Fibroblast of skin of back (primary cell): ENCODE data around the gene OR14A16. TPM values are rescaled to one million over a fixed set of nuclear protein-coding genes. Genes with fewer than 3 reads are reported as not detected.

Experiments
- DNase-seq: peaks from one replicate; pipeline ENCODE4 v3.0.0-alpha.2; 2013
- polyA plus RNA-seq, 2 experiments: library from polyadenylated mRNA; unstranded; fragments of 120-200 nt; gene quantifications; one replicate each; pipeline ENCODE4 v1.2.1, GENCODE V29; 2013; ENCODE audit not compliant: insufficient read length in 2 of 2

The OR14A16 gene, protein sequence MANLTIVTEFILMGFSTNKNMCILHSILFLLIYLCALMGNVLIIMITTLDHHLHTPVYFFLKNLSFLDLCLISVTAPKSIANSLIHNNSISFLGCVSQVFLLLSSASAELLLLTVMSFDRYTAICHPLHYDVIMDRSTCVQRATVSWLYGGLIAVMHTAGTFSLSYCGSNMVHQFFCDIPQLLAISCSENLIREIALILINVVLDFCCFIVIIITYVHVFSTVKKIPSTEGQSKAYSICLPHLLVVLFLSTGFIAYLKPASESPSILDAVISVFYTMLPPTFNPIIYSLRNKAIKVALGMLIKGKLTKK
- not detected for polyA plus RNA-seq (2013, experiment 1 of 2; ENCODE audit: insufficient read length)
- not detected for polyA plus RNA-seq (2013, experiment 2 of 2; ENCODE audit: insufficient read length)

- no peak for DNase-seq
Measured at GRCh38 chr1:247824023-247824422, at the start of gene OR14A16. OR14A16 (minus strand) TSS chr1:247824119; CDS start chr1:247815729, 8,390 bp downstream.

DNA sequence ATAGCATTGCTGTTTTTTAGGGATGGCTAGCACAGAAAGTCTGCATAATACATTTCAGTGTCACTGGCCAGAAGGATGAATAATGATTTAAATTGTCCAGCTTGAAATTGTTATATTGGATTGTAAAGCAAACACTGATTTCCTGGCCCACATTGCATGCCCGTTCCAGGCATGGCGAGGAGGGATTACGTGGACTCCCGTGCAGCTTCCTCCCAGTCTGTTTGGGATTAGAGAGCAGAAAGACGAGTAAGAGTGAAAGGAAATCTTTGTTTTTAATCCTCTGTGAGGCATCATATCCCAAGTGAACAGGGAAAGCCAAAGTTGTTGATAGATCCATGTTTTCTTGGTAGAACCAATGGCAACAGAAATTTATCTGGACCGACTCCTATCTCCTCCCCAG is 41.5 kb upstream of the OR14A16 start:
- no peak for DNase-seq

- no peak for DNase-seq
Measured at GRCh38 chr1:247864644-247865043, 40.7 kb upstream of the OR14A16 start.

GRCh38 chr1:247862756-247863155 is 38.8 kb upstream of the OR14A16 start:
- DNase-seq: no peak

GRCh38 chr1:247857985-247858619 is 34.2 kb upstream of the OR14A16 start:
- no peak for DNase-seq

DNA sequence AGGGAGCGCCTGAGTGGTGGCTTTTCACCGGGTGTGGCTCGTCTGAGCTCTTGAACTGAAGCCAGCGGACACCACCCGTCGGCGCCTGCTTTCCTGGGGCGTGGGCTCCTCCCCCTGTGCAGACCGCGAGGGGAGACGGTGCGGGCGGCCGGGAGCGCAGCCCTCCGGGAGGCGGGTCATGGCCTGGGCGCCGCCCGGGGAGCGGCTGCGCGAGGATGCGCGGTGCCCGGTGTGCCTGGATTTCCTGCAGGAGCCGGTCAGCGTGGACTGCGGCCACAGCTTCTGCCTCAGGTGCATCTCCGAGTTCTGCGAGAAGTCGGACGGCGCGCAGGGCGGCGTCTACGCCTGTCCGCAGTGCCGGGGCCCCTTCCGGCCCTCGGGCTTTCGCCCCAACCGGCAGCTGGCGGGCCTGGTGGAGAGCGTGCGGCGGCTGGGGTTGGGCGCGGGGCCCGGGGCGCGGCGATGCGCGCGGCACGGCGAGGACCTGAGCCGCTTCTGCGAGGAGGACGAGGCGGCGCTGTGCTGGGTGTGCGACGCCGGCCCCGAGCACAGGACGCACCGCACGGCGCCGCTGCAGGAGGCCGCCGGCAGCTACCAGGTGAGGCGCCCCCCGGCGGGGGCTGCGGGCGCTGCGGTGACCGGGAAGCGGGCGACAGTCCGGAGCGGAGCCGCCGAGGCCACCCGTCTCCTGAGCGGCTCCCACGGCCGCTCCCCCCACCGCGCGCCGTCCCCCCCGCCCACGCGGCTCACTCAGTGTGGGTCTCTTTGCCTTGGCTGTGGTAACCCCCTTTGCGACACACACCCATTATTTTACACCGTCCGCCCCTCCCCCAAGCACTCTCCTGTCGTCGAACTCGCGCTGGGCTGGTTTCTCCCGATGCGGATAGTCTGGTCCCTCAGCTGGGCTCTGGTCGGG is 33.4 kb upstream of the OR14A16 start, which contains the start of gene TRIM58:
Gene TRIM58 (plus strand): TSS at position 119 of the 916 bp plus-strand sequence. CDS start 60 bp downstream, at position 179.
- no peak for DNase-seq

DNA sequence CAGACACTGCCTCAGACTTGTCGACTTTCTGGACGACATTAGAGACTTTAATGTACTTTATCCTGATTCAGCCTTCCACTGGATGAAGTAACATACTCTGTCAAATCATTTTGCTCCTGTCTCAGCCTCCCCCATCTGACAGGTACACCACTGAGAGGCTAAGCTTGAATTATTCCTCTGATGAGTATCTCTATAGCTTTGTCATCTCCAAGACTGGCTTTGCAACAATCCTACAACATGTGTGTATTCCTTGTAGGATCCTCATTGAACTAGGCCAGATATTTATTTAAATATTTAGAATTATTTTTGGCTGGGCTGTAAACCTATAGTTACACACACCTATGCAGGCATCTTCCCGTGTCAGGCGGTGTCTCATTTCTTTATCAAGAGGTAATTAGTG is 32.0 kb upstream of the OR14A16 start:
- no peak for DNase-seq

GRCh38 chr1:247854899-247855545 is 31.1 kb upstream of the OR14A16 start:
- no peak for DNase-seq

DNA sequence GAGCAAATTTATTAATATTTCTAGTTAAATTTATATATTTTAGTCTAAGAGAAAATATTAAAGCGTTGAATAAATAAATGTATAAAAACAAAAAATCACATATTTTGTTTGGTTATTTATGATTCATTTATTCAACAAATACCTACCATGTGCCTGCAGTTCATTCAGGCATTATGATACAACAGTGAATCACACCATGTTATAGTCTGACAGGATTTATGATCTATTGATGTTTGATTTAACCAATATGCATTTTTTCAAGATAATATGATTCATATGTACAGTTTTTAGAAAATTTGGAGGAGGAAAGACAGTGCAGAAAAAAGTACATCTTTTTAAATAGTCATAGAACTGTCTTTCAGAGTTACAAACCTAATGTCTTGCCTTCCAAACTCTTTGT is 25.7 kb upstream of the OR14A16 start:
- no peak for DNase-seq

- no peak for DNase-seq
Measured at GRCh38 chr1:247848346-247848745, 24.4 kb upstream of the OR14A16 start.

DNA sequence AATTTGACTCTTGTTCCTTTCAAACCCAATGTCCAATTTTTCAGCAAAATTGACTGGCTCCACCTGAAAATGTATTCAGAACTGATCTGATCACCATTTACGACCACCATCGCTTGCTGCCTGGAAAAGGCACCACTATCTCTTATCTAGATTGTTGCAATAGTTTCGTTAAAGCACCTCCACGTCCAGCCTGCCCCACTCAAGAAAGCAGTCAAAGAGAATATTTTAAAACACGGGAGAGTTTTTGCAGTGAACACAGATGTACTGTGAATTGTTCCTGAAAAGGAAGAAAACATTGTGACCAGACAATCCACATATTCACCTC is 21.7 kb upstream of the OR14A16 start:
- DNase-seq: no peak

GRCh38 chr1:247845011-247845692 is 21.2 kb upstream of the OR14A16 start:
- no peak for DNase-seq

DNA sequence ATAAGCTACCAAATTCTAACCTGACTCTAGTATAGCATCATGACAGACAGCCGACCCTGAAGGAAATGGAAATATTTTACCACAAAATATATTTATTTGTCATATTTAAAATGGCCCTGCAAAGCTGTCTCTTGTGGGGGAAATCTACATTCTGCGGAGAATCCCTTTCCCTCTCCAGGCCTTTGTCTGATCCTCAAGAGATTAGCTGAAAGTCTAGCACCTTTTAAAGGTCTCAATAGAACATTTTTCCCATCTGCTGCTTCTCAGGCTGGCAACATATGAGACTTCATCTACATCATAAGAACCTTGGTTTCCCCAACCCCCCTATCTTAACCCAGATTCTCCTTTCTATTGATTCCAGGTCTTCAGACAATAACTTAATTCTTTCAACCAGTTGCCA is 19.5 kb upstream of the OR14A16 start:
- no peak for DNase-seq

DNA sequence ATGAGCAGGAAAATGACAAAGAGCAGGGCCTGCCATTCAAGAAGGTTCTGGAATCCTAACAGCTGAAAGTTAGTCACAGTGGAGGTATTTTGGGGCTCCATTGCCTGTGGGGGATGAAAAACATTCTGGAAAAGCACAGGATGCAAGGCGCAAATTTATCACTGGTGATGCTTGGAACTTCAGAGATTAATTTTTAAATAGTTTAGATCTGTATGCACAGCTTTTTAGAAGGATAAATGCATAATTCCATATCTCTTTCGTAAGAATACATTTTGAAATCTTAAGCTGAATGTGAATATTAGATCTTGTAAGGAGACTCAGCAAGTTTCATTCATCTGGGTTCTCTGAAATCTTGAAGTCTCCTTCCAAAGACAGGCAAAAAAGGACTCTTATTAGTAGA is 17.9 kb upstream of the OR14A16 start, which contains the start of gene OR11L1:
Gene OR11L1 (minus strand): TSS at position 101 of the 400 bp plus-strand sequence. CDS start 0 bp downstream, at position 101.
- DNase-seq: no peak

DNA sequence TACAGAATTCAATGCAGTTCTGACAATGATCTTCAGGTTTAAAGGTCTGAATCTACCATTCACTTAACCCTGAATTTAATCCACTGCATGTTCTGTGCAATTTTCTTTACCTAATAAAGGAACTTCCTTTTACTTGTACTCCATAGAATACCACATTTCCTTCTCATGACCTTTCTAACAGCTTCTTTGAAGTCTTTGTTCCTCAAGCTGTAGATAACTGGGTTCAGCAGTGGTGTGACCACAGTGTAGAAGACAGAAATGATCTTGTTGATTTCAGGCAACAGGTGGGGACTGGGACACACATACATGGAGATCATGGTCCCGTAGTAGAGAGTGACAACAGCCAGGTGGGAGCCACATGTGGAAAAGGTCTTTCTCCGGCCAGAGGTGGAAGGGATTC is 16.9 kb upstream of the OR14A16 start:
- DNase-seq: no peak

GRCh38 chr1:247833601-247834000 is 9.7 kb upstream of the OR14A16 start:
- DNase-seq: no peak

- DNase-seq: no peak
Measured at GRCh38 chr1:247829656-247830055, 5.7 kb upstream of the OR14A16 start.

DNA sequence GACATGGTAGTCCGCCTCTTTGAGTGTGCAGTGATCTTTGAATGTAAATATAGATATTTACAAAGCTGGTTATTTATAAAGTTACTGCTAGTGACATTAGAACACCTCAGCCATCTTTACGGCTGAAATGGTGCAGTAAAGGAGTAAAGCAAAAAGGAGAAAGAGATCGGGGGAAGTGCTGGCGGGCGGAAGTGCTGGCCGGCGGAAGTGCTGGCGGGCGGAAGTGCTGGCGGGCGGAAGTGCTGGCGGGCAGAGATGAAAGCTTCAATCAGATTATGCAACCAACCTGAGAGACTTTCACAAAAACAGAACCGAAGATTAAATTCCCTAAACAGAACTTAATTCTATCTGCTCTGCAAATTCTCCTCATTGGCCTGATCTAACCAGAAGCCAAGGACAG is 1.4 kb upstream of the OR14A16 start:
- no peak for DNase-seq

DNA sequence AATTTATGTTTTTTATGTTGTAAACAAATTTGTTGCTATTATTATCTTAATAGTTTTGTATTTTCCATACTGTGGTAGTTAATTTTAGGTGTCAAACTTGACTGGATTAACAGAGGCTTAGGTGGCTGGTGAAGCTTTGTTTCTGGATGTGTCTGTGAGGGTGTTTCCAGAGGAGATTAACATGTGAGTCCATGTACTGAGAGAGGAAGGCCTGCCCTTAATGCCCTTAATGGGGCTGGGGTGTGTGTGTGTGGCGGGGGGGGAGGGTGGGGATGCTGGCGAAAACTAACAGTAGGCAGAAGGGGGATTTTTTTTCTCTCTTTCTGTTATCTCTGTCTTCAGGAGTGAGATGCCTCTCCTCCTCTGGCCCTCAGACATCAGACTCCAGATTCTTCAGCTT is 1.9 kb downstream of the OR14A16 start:
- no peak for DNase-seq

DNA sequence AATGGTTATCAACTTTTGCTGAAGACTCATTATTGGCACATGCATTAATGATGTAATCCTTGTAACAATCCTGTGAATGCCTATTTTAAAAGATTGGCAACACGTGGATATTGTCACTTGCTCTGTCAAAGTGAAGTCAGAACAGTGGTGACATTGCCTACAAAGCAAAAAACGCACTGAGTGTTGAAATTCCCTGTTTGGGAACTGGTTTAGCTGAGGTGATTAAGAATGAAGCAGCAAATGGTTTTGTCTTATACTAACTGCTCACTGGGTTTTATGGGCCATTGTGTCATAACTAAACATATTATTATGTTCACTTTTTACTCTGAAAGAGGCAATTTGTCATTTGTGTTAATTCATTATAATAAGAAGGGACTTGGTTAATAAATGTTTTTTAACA is 11.3 kb downstream of the OR14A16 start:
- DNase-seq: no peak

GRCh38 chr1:247797518-247797917 is 26.4 kb downstream of the OR14A16 start:
- DNase-seq: no peak

GRCh38 chr1:247769603-247770002 is 54.3 kb downstream of the OR14A16 start:
- DNase-seq: no peak
